Measurements from ENCODE around the gene DOCK3.
A peak's percentile ranks its signal among the peaks of the same experiment; 100 is the strongest.
"Not testable (repeated sequence)": the region's sequence is repeated elsewhere in the genome, so short reads cannot be mapped to it uniquely, and the experiment has no call there.

DOCK3 gene

DNA sequence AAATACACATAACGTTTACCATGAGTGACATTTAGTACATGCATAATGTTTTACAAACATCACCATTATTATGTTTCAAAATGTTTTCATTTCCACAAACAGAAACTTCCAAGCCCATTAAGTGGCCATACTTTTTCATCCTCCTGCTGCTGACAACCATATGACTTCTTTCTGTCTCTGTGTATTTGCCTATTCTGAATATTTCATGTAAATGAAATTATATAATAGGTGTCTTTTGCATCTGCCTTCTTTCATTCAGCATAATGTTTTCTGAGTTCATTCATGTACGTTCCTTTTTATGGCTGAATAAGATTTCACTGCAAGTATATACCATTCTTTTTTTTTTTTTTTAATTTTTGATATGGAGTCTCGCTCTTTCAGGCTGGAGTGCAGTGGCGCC is 209.0 kb downstream of the DOCK3 start:
- DNase-seq (ENCODE audit: low spot score): no peak

DNA sequence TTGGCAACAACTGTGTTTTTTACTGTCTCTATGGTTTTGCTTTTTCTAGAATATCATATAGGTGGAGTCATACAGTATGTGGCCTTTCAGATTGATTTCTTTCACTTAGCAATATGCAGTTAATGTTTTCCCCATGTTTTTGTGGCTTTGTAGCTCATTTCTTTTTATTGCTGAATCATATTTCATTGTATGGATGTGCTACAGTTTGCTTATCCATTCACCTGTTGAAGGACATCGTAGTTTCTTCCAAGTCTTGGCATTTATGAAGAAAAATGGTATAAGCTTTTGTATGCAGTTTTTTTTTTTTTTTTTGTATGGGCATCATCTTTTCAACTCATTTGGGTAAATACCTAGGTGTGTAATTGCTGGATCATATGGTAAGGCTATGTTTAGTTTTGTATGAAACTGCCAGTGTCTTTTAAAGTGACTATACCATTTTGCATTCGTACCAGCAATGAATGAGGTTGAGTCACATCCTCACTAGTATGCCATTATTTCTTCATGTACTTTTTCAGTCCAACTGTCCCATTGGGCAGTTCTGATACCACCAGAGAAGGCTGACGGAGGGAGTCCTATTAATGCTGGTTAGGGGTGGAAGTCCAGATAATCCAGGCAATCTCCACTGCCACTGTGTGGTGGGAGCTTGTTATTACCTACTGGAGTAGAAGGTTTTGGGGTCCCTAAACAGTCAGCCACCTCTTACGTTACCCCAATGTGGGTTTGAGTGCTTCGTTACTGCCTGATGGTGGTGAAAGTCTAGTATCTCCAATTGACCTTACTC is 210.5 kb downstream of the DOCK3 start:
- no peak for DNase-seq (ENCODE audit: low spot score)

DNA sequence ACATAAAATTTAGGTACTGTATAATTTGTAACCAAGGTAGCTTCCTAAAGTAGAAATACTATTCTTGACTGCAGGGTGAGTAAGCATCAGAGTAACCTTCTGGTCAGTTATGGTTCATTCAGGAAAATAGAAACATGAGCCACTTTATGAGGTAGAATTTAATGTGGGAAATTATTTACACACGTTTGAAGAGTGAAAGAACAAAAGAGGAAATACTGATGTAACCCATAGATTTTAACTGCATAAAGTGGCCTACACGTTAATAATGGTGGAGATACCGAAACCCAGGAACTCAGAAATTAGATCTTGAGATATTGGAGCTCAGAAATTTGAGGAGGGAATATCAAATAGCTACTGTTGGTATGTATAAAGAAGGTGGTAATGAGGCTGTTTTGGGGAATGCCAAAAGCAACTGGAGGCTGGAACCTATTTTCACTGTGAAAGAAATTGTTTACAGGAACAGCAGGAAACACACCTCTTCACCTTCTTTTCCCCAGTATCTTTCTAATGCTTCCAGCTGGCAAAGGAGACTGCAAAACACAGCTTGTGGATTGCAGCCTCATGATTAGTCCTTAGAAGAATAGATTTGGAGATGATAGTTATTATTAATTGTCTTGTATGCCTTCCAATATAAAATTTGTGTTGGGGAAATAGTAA is 216.1 kb downstream of the DOCK3 start:
- DNase-seq (ENCODE audit: low spot score): no peak

DNA sequence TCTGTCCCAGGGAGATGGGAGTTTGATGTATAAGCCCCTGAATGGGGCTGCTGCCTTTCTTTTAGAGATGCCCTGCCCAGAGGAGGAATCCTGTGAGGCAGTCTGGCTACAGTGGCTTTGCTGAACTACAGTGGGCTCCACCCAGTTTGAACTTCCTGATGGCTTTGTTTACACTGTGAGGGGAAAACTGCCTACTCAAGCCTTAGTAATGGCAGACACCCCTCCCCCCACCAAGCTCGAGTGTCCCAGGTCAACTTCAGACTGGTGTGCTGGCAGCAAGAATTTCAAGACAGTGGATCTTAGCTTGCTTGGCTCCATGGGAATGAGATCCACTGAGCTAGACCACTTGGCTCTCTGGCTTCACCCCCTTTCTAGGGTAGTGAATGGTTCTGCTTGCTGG is 226.4 kb downstream of the DOCK3 start:
- not testable (repeated sequence) for DNase-seq (ENCODE audit: low spot score)

DNA sequence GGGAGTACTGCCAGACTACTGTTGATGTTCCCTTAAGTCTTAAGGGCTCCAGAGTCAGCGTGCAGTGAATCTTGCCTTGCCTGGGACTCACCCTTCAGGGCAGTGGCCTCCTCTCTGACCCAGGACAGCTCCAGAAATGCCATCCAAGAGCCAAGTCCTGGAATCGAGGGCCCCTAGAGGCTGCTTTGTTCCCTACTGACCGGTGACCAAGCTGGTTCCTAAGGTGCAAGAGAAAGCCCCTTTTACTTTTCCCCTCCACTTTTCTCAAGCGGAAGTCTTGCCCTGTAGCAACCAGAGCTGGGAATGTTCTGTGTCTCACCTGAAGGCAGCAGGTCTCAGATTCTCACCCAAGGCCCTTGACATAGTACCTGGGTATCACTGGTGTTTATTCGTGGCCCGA is 238.0 kb downstream of the DOCK3 start:
- DNase-seq (ENCODE audit: low spot score): no peak

DNA sequence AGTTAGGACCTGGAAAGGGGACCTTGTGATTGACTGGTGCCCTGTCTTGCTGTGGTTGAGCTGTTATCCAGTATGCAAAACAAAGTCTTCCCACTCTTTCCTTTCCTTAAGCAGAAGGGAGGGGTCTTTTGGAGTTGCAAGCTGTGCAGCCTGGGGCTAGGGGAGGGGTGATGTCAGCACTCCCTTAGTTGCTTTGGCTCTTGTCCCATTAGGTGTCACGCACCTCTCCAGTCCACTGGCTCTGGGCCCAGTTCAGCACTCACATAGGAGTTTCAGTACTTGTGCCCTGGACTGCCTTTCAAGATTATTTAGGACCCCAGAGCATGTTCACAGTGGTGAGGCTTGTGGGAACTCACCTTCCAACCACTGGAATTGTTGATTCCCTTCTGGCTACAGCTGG is 238.5 kb downstream of the DOCK3 start:
- no peak for DNase-seq (ENCODE audit: low spot score)

DNA sequence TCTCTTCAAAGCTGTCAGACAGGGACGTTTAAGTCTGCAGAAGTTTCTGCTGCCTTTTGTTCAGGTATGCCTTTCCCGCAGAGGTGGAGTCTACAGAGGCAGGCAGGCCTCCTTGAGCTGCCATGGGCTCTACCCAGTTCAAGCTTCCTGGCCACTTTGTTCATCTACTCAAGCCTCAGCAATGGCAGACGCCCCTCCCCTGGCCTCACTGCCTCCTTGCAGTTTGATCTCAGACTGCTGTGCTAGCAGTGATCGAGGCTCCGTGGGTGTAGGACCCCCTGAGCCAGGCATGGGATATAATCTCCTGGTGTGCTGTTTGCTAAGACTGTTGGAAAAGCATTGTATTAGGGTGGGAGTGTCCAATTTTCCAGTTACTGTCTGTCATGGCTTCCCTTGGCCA is 247.3 kb downstream of the DOCK3 start:
- DNase-seq (ENCODE audit: low spot score): not testable (repeated sequence)

DNA sequence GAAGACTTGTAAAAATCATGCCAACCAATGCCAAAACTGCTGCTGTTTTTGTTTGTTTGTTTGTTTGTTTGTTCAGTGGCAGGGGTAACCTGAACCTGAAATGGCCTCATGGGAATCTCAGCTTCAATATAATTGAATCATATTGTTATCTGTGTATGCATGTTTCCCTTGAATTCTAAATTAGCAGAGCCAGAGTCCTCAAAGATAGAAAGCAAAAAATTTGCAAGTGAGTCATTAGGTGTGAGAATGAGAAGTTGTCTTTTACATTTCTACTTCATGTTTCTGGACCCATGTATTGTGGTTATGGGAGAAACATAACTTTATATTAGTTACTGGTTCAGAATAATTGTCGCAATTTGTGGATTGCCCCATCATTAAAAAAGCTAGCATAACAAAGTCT is 249.2 kb downstream of the DOCK3 start:
- no peak for DNase-seq (ENCODE audit: low spot score)

DNA sequence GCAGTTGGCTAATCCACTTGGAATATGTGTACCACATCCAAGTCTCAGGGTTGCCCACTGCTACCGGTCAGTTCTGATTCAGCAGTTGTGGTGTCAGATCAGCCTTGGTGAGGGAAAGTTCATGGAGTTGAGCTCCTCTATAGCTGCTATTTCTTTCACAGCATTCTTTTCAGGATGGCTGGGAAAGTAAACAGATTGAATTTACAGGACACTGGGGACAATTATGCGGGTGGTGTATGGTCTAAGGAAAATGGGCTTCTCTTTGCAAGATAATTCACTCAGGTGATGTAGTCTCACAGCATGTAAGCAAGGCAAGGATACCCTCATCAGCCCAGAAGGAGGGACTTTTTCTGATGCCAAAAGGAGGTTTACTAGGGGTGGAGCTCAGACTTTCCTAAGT is 249.9 kb downstream of the DOCK3 start:
- DNase-seq (ENCODE audit: low spot score): no peak

DNA sequence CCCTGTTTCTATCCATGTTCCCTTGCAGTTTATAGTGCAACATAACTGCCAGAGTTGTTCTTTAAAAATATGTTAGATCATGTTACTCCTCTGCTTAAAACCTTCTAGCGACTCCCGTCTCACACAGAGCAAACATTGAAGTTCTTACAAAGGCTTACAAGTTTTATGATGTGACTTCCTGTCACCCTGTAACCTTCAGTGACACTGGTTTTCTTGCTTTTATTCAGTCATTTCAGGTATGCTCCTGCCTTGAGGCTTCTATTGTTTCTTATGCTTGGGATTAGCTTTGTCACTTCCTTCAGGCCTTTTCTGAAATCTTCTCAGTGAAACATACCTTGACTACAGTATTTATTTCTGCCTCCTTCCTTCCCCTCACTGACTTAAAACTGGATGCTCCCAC is 252.1 kb downstream of the DOCK3 start:
- no peak for DNase-seq (ENCODE audit: low spot score)

DNA sequence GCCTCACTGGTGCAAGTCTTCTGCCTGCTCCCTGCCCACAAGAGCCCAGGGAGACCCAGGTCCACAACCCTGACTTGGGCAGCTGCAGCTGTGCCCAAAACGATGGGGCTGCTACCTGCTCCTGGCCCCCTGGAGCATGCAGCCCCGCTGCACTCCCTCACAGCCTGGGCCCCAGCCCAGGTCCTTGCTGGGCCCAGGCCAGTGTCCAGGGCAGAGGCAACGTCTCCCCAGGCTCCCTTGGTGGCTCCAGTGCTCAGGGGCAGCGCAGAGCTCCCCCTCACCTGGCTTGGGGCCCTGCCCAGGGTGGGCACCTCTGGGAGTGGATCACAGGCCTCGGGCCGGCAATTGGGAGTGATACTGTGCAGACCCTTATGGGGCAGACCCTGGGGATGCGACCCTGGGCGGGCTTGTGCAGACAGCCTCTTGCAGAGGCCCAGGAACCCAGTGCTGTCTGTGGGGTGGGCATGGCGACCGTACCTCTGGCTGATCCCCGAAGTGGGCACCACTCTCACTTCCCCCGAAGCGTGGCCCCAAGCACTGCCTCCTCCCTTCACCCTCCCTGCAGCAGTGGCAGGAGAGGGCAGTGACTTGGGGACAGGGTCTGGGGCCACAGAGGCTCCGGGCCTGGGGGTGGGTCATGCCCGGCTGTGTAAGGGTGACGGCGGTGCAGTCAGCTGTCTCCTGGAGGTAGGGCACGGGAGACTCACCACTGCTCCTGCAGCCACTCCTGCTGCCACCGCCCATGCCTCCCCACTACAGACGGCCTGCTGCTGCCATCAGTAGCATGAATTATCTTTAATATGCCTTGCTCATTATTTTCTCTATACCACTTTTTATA is 255.9 kb downstream of the DOCK3 start:
- DNase-seq (ENCODE audit: low spot score): no peak

DNA sequence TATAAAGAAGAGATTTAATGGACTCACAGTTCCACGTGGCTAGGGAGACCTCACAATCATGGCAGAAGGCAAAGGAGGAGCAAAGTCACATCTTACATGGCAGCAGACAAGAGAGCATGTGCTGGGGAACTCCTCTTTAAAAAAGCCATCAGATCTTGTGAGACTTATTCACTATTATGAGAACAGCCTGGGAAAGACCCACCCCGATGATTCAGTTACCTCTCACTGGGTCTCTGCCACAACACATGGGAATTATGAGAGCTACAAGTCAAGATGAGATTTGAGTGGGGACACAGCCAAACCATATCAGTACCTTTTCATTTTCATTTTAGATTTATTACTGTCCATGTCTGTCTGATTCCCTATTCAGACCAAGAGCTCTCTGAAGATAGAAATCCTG is 258.2 kb downstream of the DOCK3 start:
- DNase-seq (ENCODE audit: low spot score): not testable (repeated sequence)

DNA sequence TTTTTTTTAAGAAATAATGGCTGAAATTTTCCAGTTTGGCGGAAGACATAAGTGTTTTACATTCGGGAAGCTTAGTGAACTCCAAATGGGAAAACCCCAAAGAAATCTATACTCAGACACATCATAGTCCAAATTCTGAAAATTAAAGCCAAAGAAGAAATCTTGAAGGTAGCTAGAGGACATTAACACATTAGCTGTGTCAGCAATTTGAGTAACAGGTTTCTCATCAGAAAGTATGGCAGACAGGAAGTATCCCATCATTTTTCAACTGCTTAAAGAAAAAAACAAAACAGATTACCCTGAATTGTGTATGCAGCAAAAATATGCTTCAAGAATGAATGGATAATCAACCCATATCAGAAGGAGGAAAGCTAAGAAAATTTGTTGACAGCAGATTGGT is 261.7 kb downstream of the DOCK3 start:
- DNase-seq (ENCODE audit: low spot score): no peak

DNA sequence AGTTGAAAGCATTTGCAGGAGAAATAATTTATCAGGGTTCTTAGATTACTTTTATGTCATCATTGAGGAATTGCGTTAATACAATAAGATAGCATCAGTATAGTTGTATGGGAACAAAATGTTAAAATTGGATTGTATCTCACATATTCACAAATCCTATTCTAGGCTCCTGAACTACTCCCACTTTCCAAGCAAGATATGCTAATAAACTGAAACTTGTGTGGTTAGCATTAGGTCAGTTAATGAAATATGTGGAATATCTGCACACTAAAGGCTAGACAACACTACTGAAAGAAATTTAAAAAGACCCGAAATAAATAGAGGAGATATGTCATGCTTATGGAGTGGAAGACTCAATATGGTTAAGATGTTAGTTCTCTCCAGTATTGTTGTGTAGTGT is 272.7 kb downstream of the DOCK3 start:
- DNase-seq (ENCODE audit: low spot score): no peak

DNA sequence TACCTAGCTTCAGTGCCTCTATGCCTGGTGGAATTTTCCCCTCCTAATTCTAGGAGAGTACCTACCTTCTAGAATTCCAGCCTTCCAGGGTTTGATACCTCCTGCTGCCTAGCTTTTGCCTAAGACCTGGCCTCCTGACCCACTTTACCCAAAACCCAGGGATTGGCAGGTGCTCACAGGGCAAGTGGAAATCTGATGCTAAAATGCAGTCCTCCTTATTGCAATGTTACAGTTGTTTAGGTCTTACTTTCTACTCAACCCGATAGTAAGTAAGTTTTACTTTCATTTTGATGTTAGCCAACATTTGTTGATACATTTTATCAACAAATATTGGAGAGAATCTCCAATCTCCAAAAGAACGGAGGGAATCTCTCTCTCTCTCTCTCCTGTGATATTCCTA is 275.9 kb downstream of the DOCK3 start:
- no peak for DNase-seq (ENCODE audit: low spot score)

DNA sequence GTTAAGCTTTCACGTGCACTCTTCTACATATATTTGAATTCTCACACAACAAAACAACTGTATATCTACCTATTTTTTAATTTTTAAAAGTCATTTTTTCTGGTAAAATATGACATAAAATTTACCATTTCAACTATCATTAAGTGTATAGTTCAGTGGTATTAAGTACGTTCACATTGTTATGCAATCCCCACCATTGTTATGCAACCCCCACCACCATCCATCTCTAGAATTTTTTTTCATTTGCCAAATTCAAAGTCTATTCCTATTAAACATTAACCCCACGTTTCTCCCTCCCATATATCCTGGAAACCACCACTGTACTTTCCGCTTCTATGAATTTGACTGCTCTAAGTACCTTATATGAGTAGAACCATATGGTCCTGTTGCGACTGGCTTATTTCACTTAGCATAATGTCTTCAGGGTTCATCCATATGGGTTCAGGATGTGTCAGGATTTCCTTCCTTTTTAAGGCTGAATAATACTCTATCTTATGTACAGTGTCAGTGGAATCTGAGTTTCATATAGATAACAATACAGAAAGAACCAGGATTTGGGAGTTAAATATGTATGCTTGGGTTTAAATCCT is 279.2 kb downstream of the DOCK3 start:
- no peak for DNase-seq (ENCODE audit: low spot score)

DNA sequence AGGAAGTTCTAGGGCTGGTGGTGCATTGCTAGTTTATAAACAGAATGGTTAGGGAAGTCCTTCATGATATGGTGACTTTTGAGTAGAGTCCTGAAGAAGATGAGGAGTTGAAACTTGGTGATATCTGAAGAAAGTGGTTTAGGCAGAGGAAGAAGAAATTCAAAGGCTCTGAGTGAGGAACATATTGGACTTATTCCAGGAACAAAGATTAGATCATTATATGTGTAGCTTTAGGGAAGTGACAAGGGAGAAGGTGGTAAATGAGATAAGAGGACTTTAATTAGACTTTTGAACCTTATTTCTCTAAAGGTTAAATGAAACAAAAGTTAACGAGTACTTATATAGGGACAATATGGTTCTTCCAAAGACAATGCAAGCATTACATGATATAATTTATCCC is 286.7 kb downstream of the DOCK3 start:
- no peak for DNase-seq (ENCODE audit: low spot score)

DNA sequence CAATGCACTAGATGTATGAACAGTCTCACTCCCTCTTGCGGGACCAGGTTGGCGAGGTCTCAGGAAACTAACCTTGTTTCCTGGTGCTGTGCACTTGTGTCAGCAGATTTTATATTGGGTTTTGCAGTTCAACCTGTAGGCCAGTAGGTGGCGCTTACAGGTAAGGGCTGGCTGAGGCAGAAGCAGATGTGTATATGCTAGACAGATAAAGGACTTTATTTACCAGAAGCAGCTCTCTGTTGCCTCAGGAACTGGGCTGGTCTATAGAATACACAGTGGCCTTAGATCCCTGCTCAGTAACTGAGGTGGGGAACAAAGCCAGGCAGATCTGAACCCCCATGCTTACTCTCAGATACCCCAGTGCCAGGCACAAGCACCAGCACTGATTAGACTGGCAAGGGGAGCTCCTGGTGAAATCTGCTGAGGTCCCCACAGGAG is 296.8 kb downstream of the DOCK3 start:
- DNase-seq (ENCODE audit: low spot score): peak; percentile 58

DNA sequence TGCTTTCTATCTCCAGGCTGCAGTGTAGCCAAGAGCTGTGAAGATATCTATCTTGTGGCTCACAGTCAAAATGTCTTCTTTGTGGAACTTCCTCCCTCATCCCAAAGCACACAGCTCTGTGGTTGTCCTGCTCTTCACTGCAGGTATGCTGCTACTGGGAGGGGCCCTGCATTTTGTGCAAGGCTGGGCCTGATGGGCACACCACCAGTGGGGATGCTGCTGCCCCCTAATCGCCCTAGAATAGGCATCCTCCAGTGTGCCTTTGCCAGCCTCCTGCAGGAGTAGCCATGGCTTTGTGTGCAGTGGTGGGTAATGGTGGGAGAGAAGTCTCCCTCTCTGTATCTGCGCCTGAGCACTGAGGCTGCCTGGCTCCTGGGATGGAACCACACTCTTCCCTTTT is 297.3 kb downstream of the DOCK3 start:
- DNase-seq (ENCODE audit: low spot score): no peak

DNA sequence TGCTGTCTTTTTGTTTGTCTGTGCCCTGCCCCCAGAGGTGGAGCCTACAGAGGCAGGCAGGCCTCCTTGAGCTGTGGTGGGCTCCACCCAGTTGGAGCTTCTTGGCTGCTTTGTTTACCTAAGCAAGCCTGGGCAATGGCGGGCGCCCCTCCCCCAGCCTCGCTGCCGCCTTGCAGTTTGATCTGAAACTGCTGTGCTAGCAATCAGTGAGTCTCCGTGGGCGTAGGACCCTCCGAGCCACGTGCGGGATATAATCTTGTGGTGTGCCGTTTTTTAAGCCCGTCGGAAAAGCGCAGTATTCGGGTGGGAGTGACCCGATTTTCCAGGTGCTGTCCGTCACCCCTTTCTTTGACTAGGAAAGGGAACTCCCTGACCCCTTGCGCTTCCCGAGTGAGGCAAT is 303.9 kb downstream of the DOCK3 start:
- DNase-seq (ENCODE audit: low spot score): not testable (repeated sequence)

DNA sequence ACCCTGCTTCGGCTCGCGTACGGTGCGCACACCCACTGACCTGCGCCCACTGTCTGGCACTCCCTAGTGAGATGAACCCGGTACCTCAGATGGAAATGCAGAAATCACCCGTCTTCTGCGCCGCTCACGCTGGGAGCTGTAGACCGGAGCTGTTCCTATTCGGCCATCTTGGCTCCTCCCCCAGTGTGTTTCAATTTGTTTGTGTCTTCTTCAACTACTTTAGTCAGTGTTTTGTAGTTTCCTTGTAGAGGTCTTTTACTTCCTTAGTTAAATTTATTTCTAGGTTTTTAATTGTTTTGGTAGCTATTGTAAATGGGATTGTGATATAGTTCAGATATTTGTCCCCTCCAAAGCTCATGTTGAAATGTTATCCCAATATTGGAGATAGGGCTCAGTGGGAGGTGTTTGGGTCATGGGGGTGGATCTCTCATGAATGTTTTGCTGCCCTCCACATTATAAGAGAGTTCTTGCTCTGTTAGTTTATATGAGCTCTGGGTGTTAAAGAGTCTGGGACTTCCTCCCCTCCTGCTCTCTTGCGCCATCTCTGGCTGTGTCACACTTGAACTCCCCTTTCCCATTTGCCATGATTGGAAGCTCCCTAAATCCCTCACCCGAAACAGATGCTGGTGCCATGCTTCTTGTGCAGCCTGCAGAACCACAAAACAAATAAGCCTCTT is 304.4 kb downstream of the DOCK3 start:
- DNase-seq (ENCODE audit: low spot score): no peak
